Ovary (tissue), 9 donors: ENCODE results near the gene TMEM33. TPM values are rescaled to one million over a fixed set of nuclear protein-coding genes. Genes with fewer than 3 reads are reported as not detected.

ENCODE experiments used
- DNase-seq, 5 donors: peaks; one replicate each; pipeline ENCODE4 v3.0.0-alpha.2; 2019 to 2020
- H3K27ac ChIP-seq, 2 donors: fragments of 200-600 bp; one replicate each; pipeline versions ENCODE4 v1.5.1 to v1.8.0; 2019 to 2022
- H3K27me3 ChIP-seq: fragments of 200-600 bp; one replicate; pipeline ENCODE4 v1.8.0; 2022
- H3K36me3 ChIP-seq: fragments of 200-600 bp; sonication (generic); one replicate; pipeline ENCODE4 v1.5.1; 2019
- H3K4me1 ChIP-seq: one replicate; pipeline ENCODE4 v1.8.1; 2013; ENCODE audit warnings: mild to moderate bottlenecking, moderate library complexity; ENCODE audit not compliant: insufficient read depth
- H3K4me3 ChIP-seq: fragments of 200-600 bp; sonication (generic); one replicate; pipeline ENCODE4 v1.5.1; 2017
- H3K9me3 ChIP-seq, 2 donors: fragments of 200-600 bp in 1 of 2; sonication (generic) in 1 of 2; one replicate each; pipeline versions ENCODE4 v1.5.1 to v1.8.1; 2013 to 2019; ENCODE audit warnings: mild to moderate bottlenecking in 1 of 2, moderate library complexity in 1 of 2
- CTCF ChIP-seq, 3 donors: fragments of 450-650 bp in 2 of 3; fragments of 200-600 bp in 1 of 3; IDR thresholded peaks; one replicate each; pipeline versions ENCODE4 v1.5.1 to v1.8.0; 2016 to 2022; ENCODE audit warnings: antibody characterized with exemption in 3 of 3, mild to moderate bottlenecking in 1 of 3
- EP300 ChIP-seq: sonication (generic); formaldehyde crosslinking; IDR thresholded peaks from one replicate; pipeline ENCODE4 v1.6.1; 2017; ENCODE audit warnings: antibody characterized with exemption
- POLR2A ChIP-seq: fragments of 450-650 bp; IDR thresholded peaks from one replicate; pipeline ENCODE4 v1.6.1; 2017; ENCODE audit warnings: antibody characterized with exemption, mild to moderate bottlenecking, moderate library complexity
- WGBS, 3 donors: extraction: QIAGEN DNeasy Blood & Tissue Kit in 1 of 3; methylation state at CpG; one replicate each; pipeline versions ENCODE4 v1.1.5 to v1.1.7; 2013 to 2017; 5-methylcytosine and 5-hydroxymethylcytosine counted together
- intact Hi-C, 4 donors: fragments of 100-400 bp; cut with DNase I; formaldehyde crosslinking; loops; one replicate each; pipeline versions ENCODE4 v1.11.0 to v1.15.1; 2022 to 2023
- polyA plus RNA-seq, 2 donors: library from polyadenylated mRNA; stranded (reverse); fragments of 200-250 nt in 1 of 2; fragments of 350-450 nt in 1 of 2; fragmentation: Illumina TruSeq in 1 of 2; extraction: RNeasy Lipid Tissue Mini Kit (QIAGEN cat#74804) in 1 of 2; gene quantifications; one replicate each; pipeline ENCODE4 v1.2.3, GENCODE V29; 2013 to 2014
- total RNA-seq, 7 donors: library from RNA; depleted of rRNA in 2 of 7; stranded (reverse); fragments of >200 nt in 2 of 7; fragmentation: NEBNext Ultra II Directional in 3 of 7; extraction: Animal tissue kit (Norgen Biotek cat#: 25700) in 3 of 7; gene quantifications; one replicate each; pipeline versions ENCODE4 v1.1.0 to v1.2.4, GENCODE V29; 2016 to 2023
- donor health status: DM: no; HTN: no; CAD: no; lungs with moderate emphysema.
- donor health status: DM: no; HTN: no; CAD: no.
- donor health status: Bipolar disorder and iron deficiency.
- donor health status: DM: yes; HTN: yes; CAD: no.
- donor health status: DM: no; HTN: no; CAD: no.
- donor health status: DM: yes; HTN: yes; CAD: no.

Gene TMEM33
- total and polyA plus RNA-seq, 9 donors = 8.8 to 50.9 (median 33.5) TPM

GRCh38 chr4:41985151-41985550, 49.9 kb downstream of the TMEM33 start:
- WGBS, 3 donors = 21 to 40% (median 31%) methylated on average over 1 of the region's 1 CpG
- no peak for DNase-seq
- intact Hi-C loops = no loop called here
- H3K36me3 ChIP-seq = no peaks in the 10 kb centered on the region
- H3K9me3 ChIP-seq = no peaks in the 10 kb centered on the region
- H3K4me1 ChIP-seq = peaks cover 2% of the 10 kb centered on the region
- H3K27ac ChIP-seq = no peak overlapping the region
- TF ChIP-seq CTCF (IDR thresholded peaks at IDR 0.05) = no peak
- no peak for TF ChIP-seq EP300
- TF ChIP-seq POLR2A = no peak
- H3K4me3 ChIP-seq = no peak overlapping the region
- H3K27me3 ChIP-seq = no peaks in the 10 kb centered on the region

- H3K27me3 ChIP-seq = no peaks in the 10 kb centered on the region
- DNase-seq = no peak
- H3K36me3 ChIP-seq = no peaks in the 10 kb centered on the region
- peaks cover 6% of the 10 kb centered on the region for H3K4me1 ChIP-seq
- no peak for TF ChIP-seq EP300
- no peak for TF ChIP-seq CTCF (IDR thresholded peaks at IDR 0.05)
- no peak for TF ChIP-seq POLR2A
- intact Hi-C loops = no loop called here
- H3K9me3 ChIP-seq = no peaks in the 10 kb centered on the region
- peak overlapping the region; percentile 86 for H3K4me3 ChIP-seq
- WGBS, 3 donors = 0 to 1% (median 1%) methylated on average over 12 of the region's 12 CpGs
- peak overlapping the region in 1 of 2 donors; percentile 67 for H3K27ac ChIP-seq
Observed at GRCh38 chr4:41989994-41990364, 54.8 kb downstream of the TMEM33 start.

GRCh38 chr4:41990365-41991111, 55.3 kb downstream of the TMEM33 start, which contains the start of gene SLC30A9:
Gene SLC30A9, plus strand, starts transcription at chr4:41990530. Its CDS starts 122 bp downstream, at chr4:41990652.
- H3K4me1 ChIP-seq = peaks cover 6% of the 10 kb centered on the region
- H3K36me3 ChIP-seq = no peaks in the 10 kb centered on the region
- intact Hi-C loops = no loop called here
- DNase-seq = peak; percentile 92 to 95 (median 93)
- no peaks in the 10 kb centered on the region for H3K9me3 ChIP-seq
- H3K27ac ChIP-seq = peak within 1 kb of the TSS; percentile 60 to 67
- WGBS, 3 donors = 0 to 1% (median 0%) methylated on average over 44 to 64 of the region's 64 CpGs
- no peaks in the 10 kb centered on the region for H3K27me3 ChIP-seq
- TF ChIP-seq CTCF (IDR thresholded peaks at IDR 0.05) (peak in 1 of 3 donors; percentile 45), EP300 (no peak), POLR2A (peak; percentile 90)
- peak within 1 kb of the TSS; percentile 86 for H3K4me3 ChIP-seq

- no peak overlapping the region for H3K4me3 ChIP-seq
- TF ChIP-seq POLR2A (no peak), EP300 (no peak), CTCF (IDR thresholded peaks at IDR 0.05) (no peak)
- no peak for DNase-seq
- H3K9me3 ChIP-seq = no peaks in the 10 kb centered on the region
- no peak overlapping the region for H3K27ac ChIP-seq
- H3K4me1 ChIP-seq = peaks cover 8% of the 10 kb centered on the region
- 87 to 91% (median 88%) methylated on average over 10 of the region's 10 CpGs for WGBS, 3 donors
- intact Hi-C loops = no loop called here
- no peaks in the 10 kb centered on the region for H3K36me3 ChIP-seq
- no peaks in the 10 kb centered on the region for H3K27me3 ChIP-seq
Observed at GRCh38 chr4:41991916-41992767, 56.9 kb downstream of the TMEM33 start.
